H54 (cell line): Measurements from ENCODE around the gene TATDN3.
"Not testable (repeated sequence)": the region's sequence is repeated elsewhere in the genome, so short reads cannot be mapped to it uniquely, and the experiment has no call there.

Experiments used
- DNase-seq: peaks from one replicate; pipeline ENCODE4 v3.0.0; 2011; ENCODE audit warnings: low spot score, mixed read lengths; ENCODE audit not compliant: insufficient read length
- FAIRE-seq: peaks from 3 replicates; lab custom pipeline; 2011; peaks lifted over from hg19 to GRCh38; lab: Jason Lieb, UNC
- POLR2A ChIP-seq: IDR thresholded peaks from 2 replicates; pipeline ENCODE4 v1.6.1; 2011; ENCODE audit warnings: low read depth, mild to moderate bottlenecking, low read length

TATDN3 gene

DNA sequence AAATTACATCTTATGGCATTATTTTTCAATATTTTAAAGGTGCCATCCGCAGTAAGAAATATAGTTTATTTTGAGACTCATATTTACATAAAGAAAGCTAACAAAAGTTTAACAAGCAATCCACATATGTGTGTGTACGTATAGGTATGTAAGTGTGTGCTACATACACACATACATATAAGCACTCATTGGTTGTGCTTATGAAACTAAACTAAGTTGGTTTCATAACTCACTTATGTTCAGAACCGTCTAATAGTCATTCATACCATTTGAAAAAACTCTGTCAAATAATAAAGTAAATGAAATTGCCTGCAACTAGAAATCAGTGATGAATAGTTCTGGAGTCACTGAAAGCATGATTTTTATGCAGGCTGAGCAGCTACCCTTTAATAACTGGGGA, 14.1 kb downstream of the TATDN3 start:
- TF ChIP-seq POLR2A = no peak
- FAIRE-seq (no peak), DNase-seq (no peak)

DNA sequence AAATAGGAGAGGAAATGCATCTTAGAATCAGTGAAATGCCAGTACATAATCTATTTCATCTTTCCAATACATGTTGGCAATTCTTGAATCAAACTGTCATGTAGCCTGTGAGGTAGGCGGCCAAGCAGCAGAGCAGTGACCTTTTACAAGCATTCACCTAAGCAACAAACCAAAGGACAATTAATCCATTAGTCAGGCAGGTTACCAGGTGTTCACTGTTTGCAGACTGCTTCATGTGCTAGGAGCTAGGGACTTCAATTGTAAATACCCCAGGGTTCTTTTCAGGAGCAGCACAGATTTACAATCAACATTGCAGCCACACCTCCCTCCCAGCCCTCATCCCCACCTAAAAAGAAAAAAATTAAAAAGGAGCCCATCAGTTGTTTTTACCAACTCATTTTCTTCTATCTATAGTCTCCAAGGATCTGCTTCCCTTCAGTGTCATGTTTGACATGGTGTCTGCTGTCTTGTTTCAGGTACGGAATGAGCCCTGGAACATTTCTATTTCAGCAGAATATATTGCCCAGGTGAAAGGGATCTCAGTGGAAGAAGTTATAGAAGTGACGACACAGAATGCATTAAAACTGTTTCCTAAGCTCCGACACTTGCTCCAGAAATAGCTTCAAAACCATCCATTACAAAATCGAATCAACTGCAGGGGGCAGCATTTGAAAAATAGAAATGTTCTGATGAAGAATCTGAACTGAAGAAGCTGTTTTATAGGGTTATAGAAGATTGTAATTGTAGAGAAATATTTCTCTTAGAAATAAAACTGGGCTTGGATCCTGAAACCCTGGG, 23.0 kb downstream of the TATDN3 start:
- FAIRE-seq = no peak
- no peak for DNase-seq
- no peak for TF ChIP-seq POLR2A

DNA sequence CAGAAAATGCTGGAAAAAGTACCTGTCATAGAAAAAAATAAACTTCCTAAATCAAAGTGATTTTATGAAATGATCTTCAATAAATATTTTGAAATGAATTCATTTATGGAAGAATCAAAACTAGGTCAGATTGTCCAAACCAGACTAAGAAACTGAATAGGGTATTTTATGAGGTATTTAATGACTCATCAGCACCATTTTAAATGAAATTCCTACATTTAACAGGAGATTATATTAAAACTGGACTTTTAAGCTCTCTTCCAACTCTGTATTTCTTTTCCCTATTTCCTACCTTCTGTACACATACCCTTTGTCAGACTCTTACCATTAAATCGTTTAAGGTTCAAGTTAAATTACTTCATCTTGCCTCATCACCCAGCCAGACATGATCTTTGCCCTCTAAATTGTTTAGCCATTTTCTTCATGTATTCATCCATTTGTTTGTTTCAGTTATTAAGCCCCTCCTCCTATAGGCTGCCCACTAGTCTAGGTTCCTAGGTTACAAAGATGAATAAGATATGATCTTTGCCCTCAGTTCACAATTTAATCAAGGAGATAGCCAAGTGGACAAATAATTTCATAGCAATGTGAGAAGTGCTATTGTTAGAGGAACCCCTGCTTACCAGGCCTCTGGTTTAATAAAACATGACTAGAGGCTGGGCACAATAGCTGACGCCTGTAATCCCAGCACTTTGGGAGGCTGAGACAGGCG, 25.0 kb downstream of the TATDN3 start:
- FAIRE-seq = no peak
- no peak for TF ChIP-seq POLR2A
- no peak for DNase-seq

DNA sequence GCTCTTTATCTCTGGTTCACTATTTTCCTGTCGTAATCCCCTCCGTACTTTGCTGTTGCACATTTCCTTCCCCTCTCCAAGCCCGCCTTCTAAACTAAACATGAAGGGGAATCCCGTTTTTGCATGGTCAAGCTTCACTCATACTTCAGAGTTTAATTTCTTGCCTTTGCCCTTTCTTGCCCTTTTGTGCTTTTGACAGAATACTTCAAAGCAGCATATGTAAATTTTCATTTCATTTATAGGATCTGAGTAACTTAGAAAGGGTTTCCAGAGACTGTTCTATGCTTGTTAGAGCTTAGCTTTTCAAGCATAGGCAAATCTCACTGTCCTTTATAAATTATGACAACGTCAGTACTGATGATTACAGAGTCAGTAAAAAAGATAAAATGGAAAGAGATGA, 28.0 kb downstream of the TATDN3 start:
- TF ChIP-seq POLR2A = no peak
- DNase-seq (no peak), FAIRE-seq (no peak)

DNA sequence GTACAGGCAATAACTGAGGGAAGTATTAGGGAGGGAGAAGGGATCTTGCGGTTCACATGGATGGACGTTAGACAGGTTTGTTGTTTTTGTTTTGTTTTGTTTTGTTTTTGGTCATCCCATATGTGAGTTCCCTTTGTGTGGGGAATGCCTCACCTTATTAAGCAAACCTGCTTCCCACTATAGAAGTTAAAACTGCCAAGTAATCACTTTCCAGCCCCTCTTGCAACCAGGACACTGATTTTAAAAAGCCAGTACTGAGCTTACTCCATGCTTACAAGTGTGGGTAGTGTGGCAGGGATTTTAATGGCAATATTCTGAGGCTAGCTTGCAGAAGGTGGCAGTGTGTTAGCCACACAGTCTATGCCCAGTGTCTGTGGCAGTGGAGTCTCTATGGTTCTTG, 29.3 kb downstream of the TATDN3 start:
- DNase-seq (no peak), FAIRE-seq (no peak)
- TF ChIP-seq POLR2A = no peak

DNA sequence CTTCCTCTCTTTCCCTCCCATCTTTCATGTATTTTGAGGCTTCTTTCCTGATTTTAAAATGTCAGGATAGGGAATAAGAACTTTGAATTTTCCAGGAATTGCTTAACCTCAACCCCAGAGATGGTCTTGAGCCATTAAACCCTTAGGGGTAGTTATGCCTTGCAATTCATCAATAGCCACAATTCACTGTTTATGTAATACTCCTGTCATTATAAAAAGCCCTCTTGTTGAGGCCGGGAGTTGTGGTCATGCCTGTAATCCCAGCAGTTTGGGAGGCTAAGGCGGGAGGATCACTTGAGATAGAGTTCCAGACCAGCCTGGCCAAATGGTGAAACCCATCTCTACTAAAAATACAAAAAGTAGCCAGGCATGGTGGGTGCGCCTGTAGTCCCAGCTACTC, 31.3 kb downstream of the TATDN3 start:
- TF ChIP-seq POLR2A = no peak
- FAIRE-seq (no peak), DNase-seq (no peak)

DNA sequence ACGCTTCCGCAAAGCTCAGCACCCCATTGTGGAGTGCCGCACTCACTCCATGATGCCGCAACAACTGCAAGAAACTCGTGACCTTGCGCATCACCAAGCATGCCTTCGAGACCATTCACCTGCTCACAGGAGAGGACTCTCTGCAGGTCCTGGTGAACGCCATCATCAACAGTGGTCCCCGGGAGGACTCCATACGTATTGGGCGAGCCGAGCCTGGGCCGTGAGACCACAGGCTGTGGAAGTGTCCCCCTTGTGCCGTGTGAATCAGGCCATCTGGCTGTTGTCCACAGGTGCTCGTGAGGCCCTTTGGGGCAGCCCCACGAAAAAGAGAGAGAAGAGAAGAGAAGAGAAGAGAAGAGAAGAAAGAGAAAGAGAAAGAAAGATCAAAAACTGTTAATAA, 32.5 kb downstream of the TATDN3 start:
- DNase-seq (no peak), FAIRE-seq (no peak)
- TF ChIP-seq POLR2A = no peak

DNA sequence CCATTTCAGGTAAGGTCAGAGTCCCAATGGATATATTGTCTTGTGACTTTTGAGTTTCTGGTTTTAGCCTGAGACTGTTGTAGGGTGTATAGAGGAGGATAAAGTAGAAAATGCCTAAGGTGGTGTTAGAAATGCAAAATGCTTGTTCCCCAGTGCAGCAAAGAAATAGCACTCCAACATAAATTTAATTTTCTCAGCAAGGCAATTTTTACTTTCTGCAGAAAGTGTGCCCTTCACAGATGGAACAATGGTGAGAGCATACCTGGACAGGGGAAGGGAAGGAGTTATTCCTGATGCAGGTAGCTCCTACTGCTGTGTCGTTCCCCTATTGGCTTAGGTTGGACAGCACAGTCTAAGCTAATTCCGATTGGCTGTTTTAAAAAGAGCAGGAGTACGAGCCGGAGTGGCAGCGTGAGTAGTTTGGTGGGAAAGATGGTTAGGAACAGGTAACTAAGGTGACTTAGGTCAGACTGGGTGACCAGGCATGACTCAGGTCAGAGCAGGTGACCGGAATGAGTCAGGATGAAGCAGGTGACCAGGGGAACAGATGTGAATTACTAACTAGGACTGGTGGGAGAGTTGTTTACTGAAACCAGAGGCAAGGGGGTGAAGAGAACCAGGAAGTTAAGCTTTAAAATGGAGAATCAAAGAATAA, 34.2 kb downstream of the TATDN3 start:
- FAIRE-seq = no peak
- TF ChIP-seq POLR2A = no peak
- no peak for DNase-seq

DNA sequence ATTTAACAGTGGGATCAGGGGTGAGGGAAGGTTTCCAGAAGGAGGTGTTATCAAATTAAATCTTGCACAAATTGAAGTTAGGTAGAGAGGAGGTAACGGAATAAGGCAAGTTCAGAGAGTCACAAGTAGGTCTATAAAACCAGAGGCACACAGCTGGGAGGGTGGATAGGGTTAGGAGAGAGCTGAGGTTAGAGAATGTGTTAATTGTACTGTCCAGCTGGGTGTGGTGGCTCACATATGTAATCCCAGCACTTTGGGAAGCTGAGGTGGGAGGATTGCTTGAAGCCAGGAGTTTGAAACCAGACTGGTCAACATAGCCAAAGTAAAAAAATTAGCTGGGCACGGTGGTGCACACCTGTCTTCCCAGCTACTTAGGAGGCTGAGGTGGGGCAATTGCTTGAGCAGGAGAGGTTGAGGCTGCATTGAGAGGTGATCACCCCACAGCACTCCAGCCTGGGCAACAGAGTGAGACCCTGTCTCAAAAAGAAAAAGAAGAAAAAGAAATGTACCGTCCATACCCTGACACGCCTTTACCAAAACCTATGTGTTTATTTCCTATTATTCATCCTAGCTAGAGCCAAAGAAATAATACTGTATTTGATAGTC, 35.6 kb downstream of the TATDN3 start:
- FAIRE-seq (no peak), DNase-seq (no peak)
- no peak for TF ChIP-seq POLR2A

DNA sequence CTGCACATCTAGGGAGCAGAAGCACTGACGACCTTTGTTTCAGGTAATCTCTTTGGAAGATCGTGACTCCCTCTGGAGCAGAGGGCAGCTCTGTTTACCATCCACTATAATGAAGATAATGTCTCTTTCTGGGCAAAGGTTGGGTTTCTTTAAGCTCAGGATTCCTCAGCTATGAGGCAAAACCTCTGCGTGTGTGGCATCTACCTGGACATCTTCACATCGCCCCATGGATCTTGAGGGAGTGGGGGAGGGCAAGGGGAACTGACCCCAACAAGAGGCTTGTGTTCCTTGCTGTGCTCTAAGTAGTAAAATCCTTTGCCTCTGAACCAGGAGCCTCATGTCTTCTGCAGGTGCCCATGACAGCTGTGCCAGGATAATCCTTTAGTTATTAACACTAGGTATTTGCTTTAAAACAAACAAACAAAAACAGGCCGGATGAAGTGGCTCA, 36.2 kb downstream of the TATDN3 start:
- no peak for DNase-seq
- no peak for TF ChIP-seq POLR2A
- no peak for FAIRE-seq

DNA sequence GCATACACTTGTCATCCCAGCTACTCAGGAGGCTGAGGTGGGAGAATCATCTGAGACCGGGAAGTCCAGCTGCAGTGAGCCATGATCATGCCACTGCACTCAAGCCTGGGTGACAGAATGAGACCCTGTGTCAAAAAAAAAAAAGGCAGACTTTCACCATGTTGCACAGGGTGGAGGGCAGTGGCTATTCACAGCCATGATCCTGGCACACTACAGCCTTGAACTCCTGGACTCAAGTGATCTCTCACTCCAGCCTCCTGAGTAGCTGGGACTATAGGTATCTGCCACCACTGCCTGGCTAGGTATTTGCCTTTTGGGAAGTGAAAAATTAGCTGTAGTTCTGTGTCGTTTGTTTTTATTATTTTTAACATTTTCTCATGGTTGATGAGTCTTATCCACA, 36.7 kb downstream of the TATDN3 start:
- FAIRE-seq (no peak), DNase-seq (no peak)
- no peak for TF ChIP-seq POLR2A

DNA sequence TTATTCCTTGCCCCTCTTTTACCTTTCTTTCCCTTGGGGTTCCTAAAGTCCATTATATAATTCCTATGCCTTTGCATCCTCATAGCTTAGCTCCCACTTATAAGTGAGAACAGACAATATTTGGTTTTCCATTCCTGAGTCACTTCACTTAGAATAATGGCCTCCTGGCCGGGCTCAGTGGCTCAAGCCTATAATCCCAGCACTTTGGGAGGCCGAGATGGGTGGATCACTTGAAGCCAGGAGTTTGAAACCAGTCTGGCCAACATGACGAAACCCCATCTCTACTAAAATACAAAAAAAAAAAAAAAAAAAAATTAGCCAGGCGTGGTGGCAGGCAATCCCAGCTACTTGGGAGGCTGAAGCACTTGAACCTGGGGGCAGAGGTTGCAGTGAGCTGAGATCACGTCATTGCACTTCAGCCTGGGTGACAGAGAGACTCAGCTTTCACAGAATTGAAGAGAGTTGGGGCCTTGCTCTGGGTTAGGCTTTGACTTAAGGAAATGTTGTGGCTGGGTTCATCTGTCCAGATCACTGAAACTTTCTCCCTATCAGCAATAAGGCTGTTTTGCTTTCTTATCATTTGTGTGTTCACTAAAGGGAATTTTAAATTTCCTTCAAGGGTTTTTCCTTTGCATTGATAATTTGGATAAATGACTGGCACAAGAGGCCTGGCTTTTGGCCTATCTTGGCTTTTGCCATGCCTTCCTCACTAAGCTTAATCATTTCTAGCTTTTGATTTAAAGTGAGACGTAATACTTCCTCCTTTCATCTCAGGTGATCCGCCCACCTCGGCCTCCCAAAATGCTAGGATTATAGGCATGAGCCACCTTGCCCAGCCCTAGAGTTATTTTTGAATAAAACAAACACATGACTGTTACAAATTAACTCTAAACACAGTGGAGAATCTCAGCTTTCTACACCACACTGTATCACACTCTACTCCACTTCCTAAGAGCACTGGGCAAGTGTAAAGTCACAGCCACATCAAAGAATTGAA, 41.8 kb downstream of the TATDN3 start:
- not testable (repeated sequence) for DNase-seq

DNA sequence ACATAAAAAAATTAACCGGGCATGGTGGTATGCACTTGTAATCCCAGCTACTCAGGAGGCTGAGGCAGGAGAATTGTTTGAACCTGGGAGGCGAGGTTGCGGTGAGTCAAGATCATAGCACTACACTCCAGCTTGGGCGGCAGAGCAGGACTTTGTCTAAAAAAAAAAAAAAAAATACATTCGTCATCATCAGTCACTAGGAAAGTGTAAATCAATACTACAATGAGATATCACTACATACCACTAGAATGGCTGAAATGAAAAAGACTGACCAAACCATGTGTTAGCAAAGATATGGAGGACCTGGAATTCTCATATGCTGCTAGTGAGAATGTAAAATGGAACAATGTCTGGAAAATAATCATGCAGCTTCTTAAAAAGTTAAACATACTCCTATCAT, 46.5 kb downstream of the TATDN3 start:
- DNase-seq (no peak), FAIRE-seq (no peak)
- TF ChIP-seq POLR2A = no peak

More for the DNA sequence above, 41.8 kb downstream of the TATDN3 start:
- FAIRE-seq = not testable (repeated sequence)

DNA sequence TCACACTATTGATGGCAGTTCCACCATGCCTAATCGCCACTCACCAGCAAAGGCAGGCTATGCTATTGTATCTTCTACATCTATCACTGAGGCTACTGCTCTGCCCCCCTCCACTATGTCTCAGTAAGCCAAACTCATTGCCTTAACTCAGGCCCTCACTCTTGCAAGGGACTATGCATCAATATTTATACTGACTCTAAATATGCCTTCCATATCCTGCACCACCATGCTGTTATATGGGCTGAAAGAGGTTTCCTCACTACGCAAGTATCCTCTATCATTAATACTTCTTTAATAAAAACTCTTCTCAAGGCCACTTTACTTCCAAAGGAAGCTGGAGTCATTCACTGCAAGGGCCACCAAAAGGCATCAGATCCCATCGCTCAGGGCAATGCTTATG, 52.8 kb downstream of the TATDN3 start:
- FAIRE-seq, DNase-seq: not testable (repeated sequence)
